NB4 (cell line): ENCODE results near the gene IGF2BP3.

Source experiments
- MYC ChIP-seq: IDR thresholded peaks from 2 replicates; pipeline ENCODE4 v1.6.1; 2011; ENCODE audit warnings: low read depth, low read length
- TF ChIP-seq, protein P1 (sequence below): IDR thresholded peaks from one replicate; pipeline ENCODE4 v1.5.1; 2012; ENCODE audit warnings: low read depth, low read length

DNA sequence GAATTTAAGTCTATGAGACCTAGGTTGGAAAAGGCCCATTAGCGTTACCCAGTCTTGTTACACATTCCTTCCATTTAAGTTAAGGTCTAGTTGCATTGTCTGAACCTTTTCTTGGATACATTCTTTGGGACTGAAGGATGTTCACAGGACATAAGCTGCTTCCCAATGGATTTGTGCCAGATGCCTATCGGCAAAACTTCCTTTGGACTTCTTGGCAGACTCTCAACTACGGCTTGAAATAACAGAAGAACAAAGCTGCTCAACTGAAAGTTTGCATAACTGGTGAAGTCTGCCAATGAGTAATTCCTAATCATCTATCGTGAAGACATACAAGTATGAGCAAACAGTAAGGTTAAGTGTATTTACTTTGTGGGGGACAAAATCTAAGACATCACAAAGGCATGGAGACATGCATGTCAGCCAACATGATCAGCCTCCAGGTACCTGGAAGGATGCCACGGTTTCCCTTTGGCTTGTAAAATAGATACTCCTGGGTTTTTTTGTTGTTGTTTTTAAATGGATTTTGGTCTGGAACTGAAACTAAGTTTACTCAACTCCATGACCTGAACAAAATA, 135.7 kb downstream of the IGF2BP3 start:
- TF ChIP-seq, protein P1, sequence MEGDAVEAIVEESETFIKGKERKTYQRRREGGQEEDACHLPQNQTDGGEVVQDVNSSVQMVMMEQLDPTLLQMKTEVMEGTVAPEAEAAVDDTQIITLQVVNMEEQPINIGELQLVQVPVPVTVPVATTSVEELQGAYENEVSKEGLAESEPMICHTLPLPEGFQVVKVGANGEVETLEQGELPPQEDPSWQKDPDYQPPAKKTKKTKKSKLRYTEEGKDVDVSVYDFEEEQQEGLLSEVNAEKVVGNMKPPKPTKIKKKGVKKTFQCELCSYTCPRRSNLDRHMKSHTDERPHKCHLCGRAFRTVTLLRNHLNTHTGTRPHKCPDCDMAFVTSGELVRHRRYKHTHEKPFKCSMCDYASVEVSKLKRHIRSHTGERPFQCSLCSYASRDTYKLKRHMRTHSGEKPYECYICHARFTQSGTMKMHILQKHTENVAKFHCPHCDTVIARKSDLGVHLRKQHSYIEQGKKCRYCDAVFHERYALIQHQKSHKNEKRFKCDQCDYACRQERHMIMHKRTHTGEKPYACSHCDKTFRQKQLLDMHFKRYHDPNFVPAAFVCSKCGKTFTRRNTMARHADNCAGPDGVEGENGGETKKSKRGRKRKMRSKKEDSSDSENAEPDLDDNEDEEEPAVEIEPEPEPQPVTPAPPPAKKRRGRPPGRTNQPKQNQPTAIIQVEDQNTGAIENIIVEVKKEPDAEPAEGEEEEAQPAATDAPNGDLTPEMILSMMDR, result no peak
- TF ChIP-seq MYC, result no peak
